ENCODE data around the gene CACNA1A. TPM values are rescaled to one million over a fixed set of nuclear protein-coding genes. Genes with fewer than 3 reads are reported as not detected.

Gene CACNA1A
- total RNA-seq, 1 donor from 2014 or later = 0.05 TPM

DNA sequence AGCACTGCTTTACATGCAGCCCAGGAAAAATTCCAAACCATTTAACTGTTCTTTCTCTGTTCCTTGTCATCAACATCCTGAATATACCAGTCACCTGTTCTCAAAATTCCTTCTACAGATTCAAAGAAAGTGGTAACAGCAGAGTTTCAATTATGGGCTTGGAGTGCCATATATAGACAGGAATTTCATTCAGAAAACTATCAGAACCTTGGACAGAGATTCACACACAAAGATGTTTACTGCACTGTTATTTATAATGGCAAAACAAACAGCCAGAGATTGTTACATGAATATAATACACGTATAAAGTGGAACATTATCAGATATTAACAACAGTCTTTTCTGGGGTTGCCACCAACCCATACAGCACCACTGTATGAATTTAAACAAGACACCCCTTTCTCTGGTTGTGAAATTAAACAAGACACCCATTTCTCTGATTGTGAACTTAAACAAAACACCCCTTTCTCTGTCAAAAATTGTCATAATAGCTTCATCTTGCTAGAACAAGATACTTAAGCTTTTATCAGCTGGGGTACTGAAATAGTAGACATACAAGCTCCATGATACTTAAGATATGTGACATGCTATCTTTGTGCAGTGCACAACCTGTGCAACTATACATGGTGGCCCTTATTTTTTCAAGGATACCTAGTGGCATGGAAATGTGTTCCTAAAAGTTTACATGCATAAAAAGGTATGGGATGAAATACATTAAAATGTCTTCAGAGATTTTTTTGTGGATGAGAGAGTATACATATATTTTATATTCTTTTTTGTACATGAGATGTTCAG, 12.6 kb downstream of the CACNA1A start:
- no peak for DNase-seq (ENCODE audit: low read depth)

DNA sequence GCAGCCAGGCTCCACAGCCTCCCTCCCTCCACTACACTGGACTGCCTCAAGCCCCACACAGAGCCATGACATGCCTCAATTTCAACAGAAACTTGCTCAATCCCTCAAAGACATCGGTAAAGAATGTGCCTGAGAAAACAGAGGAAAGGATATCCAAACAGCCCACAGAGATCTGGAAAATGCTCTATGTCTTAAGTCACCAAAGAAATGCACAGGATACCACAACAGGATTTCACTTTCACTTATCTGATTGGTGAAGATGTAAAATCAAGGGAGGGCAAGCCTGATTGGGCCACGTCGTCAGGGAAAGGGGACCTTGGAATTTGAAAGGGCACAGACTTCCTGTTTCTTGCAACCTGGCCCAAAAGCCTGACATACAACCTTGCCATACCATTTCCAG, 14.2 kb downstream of the CACNA1A start:
- no peak for DNase-seq (ENCODE audit: low read depth)

DNA sequence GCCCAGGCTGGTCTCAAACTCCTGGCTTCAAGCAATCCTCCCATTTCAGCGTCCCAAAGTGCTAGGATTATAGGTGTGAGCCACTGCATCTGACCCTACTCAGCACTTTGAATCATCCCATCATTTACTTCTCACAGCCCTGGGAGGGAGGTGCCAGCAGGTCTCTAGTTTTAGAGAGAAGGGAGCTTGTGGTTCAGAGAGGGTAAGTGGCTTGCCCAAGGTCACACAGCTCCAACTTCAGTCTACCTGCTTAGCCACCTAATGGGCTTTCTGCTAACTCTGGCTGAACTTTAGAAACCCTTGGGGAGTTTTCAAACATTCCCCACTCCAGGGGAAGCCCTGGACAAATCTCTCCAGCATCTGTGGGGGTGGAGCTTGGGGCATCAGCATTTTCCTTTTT, 18.3 kb downstream of the CACNA1A start:
- no peak for DNase-seq (ENCODE audit: low read depth)

DNA sequence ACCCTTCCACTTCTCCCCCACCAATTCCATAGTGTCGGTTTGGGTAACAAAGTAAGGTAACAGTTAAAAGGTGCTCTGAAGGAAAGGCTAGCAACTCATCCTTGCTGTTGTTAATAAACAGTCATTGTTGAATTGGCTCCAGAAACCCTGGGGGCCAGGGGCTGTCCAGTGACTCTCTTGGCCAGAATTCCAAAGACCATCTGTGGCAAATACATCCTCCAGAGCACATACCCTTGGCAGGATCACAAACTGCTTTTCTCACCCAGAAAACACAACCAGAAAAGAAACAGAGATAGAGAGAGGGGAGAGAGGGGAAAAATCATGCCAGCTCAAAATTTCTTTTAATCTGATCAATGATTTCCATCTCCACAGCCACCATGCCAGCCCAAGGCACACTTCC, 22.1 kb downstream of the CACNA1A start:
- no peak for DNase-seq (ENCODE audit: low read depth)

DNA sequence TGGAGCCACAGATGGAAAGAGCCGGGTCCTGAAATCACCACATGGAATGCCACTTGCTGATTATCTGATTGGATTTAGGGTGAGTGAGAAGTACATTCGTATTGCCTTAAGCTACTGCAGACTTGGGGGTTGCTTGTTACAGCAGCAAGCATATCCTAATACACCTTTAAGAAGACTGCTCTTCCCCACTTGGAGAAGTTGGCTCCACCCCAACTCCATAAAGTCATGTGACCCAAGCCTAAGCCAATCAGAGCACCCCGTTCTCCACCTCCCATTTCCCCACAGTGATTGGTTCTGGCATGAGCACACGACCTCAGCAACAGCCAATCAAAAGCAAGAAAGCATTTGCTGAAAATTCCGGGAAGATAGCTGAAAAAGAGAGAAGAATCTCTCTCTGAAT, 23.1 kb downstream of the CACNA1A start:
- DNase-seq (ENCODE audit: low read depth) = no peak

DNA sequence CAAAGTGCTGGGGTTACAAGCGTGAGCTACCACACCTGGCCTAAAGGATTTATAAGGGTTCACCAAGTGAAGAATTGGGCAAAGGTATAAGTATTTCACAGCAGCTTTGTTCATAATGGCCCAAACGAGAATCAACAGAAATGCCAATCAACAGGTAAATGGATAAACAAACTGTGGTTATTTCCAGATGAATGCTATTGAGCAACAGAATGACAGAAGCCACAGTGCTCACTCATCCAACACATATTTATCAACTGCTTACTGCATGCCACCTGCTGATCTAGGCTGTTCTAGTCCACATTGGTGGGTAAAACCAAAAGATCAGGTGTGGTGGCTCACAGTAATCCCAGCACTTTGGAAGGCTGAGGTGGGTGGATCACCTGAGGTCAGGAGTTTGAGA, 27.7 kb downstream of the CACNA1A start:
- no peak for DNase-seq (ENCODE audit: low read depth)

DNA sequence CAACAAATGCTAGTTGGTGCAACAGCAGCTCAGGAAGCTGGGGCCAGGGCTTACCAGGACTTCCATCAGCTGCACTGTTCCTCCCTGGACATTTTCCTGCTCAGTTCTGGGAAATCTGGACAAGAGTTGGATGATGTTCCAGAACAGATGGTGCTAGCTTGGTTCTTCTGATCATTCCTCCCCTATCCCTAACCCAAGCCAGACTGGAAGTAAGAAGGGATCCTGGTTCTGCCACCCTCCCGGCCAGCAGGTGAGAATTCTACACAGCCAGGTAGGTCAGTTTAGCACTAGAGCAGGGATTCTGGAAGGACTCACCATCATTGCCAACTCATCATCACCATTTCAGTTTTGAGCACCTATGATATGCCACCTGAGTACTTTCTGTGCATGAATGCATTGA, 30.2 kb downstream of the CACNA1A start:
- DNase-seq (ENCODE audit: low read depth) = no peak

DNA sequence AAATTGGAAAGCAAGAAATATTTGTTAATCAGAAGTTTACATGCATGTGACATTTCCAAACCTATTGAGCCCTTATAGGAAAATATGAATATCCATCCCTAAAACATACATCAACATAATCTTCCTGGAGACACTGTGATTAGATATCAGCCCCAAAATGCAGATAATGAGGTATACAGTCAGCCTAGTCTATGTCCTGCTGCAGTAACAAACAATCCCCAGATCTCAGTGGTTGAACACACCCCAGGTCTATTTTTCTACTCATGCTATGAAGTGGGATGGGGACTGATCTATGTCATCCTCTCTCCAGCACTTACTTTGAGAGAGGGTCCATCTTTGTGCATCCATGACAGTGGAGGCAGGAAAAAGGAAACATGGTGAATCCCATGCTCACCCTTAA, 31.2 kb downstream of the CACNA1A start:
- no peak for DNase-seq (ENCODE audit: low read depth)

DNA sequence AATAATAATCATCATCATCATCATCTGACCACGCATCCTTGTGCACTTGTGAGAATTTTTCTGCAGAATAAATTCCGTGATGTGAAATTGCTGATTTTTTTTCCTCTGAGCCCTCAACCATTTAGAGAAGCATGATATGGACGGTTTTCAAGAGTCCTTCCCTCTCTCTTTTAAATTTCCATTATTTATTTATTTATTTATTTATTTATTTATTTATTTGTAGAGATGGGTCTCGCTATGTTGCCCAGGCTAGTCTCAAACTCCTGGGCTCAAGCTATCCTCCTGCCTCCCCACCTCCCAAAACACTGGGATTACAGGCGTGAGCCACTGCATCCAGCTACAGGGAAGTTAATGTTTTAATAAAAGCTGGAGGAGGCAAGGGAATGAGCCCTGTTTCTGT, 39.6 kb downstream of the CACNA1A start:
- DNase-seq (ENCODE audit: low read depth) = no peak

DNA sequence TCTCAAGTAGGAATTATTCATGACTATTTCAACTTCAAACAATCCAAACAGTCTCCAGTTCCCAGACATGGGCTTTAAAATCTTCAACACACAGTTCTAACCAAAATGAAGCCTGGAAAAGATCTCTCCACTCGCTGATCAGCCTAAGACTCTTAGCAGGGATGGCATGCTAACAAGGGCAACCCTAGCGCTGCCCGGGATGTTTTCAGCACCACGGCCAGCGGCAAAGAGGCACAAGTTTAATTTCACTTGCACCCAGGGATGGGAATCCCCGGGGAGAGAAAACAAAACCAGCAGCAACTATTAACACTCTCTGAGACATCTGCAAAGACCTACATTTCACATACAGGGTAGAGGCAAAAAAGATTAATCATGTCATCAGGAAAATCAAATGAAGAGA, 43.0 kb downstream of the CACNA1A start:
- DNase-seq (ENCODE audit: low read depth) = no peak

DNA sequence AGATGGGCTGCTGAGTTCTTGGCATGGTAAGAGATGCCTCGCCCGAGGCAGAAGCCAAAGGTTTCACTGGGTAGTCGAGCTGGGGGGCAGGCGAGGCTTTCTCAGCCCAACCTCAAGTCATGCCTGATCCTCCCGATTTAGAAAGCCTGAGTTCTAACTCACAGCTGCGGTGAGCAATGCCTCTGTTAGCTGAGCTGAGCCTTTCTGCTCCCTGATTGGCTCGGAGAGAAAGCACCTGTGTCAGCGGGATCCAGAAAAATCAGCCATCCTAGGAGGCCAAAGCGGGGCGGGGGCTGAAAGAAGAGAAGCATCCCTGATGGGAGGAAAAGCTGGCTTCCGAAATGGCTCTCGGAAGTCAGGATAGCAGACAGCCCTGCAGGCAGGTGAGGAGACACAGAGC, 44.7 kb downstream of the CACNA1A start:
- no peak for DNase-seq (ENCODE audit: low read depth)

DNA sequence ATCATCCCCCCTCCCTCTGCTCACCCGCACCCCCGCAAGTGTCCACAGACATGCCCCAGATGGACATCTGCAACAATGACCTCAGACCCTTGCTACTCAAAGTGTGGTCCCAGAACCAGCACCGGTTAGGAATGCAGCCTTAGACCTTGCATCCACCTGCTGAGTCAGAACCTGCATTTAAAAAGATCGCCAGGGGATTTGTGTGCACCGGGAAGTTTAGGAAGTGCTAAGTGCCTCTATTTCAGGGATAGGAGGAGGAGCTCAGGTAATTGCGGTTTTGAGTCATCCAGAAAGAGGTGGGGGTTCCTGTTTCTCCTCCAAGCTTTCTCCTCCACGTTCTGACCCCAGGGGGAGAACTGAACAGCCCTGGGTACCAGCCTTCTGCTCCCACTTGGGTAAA, 46.2 kb downstream of the CACNA1A start:
- no peak for DNase-seq (ENCODE audit: low read depth)

DNA sequence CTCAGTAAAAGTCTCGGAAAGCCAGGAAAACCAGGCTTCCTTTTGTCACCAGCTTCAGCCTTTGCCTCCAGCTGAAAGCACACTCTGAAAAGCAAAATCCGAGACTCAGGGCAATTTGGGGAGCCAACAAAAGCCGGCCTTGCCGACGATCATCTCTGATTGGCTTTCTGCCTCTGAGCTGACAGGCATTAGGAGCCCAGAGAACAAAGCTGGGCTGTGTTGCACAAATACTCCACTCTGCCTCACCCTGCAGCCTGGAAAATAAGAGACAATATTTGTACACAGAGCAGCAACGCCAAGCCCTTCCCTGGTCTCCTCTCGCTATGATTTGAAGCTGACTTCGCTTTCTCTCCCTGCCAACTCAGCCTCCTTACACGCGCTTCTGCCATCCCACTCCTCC, 46.9 kb downstream of the CACNA1A start:
- no peak for DNase-seq (ENCODE audit: low read depth)

DNA sequence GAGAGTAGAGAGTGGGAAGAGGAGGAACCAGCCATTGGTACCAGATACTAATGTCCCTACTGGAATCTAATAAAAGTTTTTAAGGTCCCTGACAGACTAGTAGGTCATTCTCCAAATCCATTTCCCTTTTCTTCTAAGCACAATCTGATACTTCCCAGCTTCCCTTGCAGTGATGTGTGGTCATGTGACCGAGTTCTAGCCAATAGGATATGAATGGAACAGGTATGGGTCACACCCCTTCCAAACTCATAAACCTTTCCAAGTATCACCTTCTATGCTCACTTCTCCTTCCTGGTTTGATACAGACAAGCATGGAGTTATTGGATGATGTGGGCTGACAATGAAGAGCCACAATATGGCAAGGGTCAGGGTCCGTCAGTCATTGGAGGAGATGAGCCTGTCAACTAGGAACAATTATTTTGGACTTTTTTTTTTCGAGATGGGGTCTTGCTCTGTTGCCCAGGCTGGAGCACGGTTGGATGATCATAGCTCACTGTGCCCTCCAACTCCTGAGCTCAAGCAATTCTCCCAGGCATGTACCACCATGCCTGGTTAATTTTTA, 54.8 kb downstream of the CACNA1A start:
- DNase-seq (ENCODE audit: low read depth) = no peak

DNA sequence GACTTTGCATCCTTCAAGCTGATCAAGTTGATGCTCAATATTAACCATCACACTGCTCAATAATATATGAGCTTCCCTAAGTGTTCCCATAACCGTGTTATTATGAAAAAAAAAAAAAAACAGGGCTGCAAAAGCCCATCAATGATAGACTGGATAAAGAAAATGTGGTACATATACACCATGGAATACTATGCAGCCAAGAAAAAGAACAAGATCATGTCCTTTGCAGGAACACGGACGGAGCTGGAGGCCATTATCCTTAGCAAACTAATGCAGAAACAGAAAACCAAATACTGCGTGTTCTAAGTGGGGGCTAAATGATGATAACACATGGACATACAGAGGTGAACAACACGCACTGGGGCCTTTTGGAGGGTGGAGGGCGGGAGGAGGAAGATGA, 58.3 kb downstream of the CACNA1A start:
- no peak for DNase-seq (ENCODE audit: low read depth)

DNA sequence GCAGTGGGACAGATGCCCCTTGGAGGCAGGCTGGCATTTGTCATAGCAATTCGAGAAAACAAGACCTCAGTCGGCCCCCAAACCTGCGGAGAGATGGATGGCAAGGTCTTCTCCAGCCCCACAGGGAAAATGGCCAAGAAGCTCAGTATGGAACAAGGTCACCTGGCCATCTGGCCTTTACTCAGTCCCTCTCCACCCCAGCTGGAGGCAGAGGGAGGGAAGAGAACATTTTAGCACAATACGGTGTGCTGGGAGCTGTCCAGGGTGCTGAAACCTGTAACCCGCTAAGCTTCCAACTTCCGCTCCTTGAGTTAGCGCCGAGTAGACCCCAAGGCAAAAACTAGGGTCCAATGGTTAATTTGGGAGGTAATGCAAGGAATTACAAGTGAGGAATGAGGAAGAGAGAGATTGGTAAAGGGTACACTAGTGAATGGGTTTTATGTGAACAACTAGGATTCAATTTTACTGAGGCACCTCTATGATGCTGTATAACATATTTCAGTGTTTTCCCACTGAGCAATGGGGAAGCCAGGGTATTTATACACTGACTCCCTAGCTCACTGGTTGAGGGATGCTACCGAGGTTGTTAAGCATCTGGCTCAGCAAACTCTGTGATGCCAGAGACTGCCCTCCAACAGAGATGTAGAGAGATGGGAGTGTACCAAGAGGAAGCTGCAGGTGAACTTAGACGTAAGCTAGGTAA, 64.3 kb downstream of the CACNA1A start:
- DNase-seq (ENCODE audit: low read depth) = peak; percentile 27

DNA sequence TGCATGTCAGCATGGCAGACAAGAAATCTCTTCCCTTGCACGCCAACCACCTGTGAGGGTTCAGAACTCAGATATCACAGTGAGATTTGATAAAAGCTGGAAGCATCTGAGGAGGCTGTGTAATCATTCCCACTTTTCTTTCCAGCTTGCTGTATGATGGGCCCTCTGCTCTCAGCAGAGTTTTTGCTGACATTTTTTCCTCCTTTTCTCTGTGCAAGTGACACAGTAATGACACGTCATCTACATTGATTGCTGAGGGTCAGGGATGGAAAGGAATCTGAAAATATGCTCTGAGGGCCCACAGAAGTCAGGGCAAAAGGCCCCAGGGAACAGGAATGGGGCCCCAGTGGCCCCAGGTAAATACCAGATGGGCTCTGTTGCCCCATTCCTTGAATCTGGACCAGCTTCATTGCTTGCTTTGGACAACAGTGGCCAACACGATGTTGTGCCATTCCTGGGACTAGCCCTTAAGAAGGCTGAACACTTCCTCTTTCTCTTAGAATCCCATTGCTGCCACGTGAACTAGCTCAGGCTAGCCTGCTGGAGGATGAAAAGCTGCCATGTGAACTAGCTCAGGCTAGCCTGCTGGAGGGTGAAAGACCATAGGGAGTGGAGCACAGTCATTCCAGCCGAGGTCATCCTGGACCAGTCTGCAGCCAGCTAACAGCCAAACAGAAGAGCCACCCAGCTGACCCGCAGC, 68.2 kb downstream of the CACNA1A start:
- no peak for DNase-seq (ENCODE audit: low read depth)

DNA sequence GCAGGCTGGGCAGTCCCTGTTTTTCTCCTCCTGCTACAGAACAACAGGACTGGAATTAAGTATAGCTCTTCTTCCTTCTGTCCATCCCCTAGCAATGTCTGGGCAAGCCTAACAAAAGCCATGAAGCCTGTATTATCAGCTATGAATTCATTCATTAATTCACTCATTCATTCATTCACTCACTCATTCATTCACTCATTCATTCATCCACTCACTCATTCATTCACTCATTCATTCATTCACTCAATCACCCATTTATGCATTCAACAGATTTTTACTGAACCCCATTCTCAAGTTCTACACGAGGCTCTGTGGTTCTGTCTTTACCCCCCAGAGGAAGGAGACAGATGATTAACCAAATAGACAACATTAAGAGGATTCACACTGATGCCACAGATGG, 69.9 kb downstream of the CACNA1A start:
- no peak for DNase-seq (ENCODE audit: low read depth)

DNA sequence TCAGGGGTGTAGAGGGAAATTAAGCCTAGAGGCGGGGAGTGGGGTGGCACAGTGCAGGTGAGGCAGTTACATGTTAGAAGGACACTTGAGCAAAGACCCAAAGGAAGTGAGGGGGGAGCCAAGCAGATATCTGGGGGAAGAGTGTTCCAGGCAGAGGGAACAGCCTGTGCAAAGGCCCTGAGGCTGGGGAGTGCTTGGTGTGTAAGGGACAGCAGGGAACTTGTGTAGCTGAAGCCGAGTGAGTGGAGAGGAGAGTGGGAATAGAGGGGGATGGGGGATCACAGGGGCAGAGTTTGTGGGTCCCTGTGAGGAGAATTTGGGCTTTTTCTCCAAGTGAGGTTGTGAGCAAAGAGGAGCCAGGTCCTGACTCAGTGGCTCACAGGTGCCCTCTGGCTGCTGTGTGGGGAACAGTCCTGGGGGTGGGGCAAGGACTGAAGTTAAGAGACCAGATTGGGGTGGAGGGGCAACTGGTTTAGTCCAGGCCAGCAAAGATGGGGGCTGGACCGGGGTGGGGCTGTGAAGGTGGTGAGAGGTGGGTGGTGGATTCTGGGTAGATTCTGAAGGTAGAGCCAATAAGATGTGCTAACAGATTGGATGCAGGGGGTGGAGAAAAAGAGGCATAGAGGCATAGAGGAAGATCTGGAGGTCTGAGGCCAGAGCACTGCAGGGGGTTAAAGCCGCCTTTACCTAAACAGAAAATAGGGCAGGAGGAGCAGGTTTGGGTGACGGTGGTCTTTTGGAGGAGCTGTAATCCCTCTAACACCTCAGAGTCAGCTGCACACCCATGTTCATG, 75.3 kb downstream of the CACNA1A start:
- DNase-seq (ENCODE audit: low read depth) = peak; percentile 30

DNA sequence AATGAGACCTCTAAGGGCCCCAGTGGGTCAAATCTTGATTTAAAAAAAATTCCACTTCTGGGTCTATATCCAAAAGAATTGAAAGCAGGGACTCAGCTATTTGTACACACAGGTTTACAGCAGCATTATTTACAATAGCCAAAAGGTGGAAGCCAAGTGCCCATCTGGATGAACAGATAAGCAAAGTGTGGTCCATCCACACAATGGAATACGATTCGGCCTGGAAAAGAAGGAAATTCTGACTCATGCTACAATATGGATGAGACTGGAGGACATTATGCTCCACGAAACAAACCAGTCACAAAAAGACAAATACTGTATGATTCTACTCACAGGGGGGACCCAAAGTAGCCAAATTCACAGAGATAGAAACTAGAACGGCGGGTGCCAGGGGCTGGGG, 76.7 kb downstream of the CACNA1A start:
- no peak for DNase-seq (ENCODE audit: low read depth)

DNA sequence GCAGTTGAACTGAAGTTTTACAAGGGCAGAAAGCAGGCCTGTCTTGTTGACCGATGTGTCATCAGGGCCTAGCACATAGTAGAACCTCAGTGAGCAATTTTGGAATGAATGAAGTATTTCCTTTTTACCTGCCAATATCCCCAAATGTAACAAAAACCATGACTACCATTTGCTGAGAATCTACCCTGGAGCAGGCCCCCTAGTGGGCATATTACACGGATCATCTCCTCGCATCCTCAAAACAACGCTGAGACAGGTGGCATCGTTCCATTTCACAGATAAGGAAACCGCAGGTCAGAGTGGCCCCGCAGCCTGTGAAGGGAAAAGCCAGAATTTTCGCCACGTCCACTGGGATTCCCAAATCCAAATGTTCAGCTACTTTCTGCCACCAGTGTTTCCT, 77.9 kb downstream of the CACNA1A start:
- DNase-seq (ENCODE audit: low read depth) = peak; percentile 11
